ENCODE measurements around the gene RUNX1. TPM values are rescaled to one million over a fixed set of nuclear protein-coding genes. Genes with fewer than 3 reads are reported as not detected.

Gene RUNX1
- total and polyA plus RNA-seq, 2 experiments from 2014 or later, result 0.12 TPM; not detected in 1

DNA sequence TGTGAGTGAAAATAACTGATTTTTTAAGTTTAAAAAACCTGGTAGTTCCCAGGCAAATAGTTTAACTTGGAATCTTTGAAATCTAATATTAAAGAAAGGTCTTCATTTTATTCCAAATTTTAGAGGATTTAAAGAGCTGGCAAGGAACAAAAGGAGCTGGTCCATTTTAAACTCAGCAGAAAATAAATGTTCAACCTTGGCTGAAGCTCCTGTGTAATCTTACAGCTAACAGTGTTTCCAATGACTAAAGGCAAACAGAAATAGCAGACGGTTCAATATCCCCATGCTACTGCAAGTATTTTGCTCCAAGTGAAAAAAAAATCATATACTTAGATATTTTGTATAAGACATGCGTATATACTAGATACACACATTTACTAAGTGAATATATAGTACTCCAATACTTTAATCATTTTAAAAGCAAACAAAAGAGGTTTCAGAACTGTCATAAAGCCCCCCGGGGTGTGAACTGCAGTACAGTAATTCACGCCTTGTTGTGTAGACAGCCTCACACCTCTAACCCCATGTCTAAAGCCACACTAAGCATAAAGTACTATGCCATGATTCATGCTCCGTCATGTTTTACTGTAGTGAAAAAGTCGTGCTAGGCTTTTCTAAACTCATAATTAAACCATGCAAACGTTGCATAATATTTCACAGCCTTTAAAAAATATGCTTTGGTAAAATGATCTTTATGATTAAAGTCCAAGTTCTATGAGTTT lies 248.1 kb downstream of the RUNX1 start:
- Histone ChIP-seq H3K9me3 (ENCODE audit: low read depth) (no peaks in the 10 kb centered on the region), H3K4me1 (ENCODE audit: low read depth) (no peaks in the 10 kb centered on the region), H3K36me3 (no peaks in the 10 kb centered on the region), H3K27ac (no peak overlapping the region), H3K4me3 (no peak overlapping the region), H3K27me3 (peaks cover 27% of the 10 kb centered on the region)
- peak in 1 of 2 donors; percentile 46 for DNase-seq (ENCODE audit: low read depth in 1 of 2, low spot score in 1 of 2)
- TF ChIP-seq, protein P1, sequence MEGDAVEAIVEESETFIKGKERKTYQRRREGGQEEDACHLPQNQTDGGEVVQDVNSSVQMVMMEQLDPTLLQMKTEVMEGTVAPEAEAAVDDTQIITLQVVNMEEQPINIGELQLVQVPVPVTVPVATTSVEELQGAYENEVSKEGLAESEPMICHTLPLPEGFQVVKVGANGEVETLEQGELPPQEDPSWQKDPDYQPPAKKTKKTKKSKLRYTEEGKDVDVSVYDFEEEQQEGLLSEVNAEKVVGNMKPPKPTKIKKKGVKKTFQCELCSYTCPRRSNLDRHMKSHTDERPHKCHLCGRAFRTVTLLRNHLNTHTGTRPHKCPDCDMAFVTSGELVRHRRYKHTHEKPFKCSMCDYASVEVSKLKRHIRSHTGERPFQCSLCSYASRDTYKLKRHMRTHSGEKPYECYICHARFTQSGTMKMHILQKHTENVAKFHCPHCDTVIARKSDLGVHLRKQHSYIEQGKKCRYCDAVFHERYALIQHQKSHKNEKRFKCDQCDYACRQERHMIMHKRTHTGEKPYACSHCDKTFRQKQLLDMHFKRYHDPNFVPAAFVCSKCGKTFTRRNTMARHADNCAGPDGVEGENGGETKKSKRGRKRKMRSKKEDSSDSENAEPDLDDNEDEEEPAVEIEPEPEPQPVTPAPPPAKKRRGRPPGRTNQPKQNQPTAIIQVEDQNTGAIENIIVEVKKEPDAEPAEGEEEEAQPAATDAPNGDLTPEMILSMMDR (IDR thresholded peaks at IDR 0.05; ENCODE audit: low read depth, low read length), result no peak

DNA sequence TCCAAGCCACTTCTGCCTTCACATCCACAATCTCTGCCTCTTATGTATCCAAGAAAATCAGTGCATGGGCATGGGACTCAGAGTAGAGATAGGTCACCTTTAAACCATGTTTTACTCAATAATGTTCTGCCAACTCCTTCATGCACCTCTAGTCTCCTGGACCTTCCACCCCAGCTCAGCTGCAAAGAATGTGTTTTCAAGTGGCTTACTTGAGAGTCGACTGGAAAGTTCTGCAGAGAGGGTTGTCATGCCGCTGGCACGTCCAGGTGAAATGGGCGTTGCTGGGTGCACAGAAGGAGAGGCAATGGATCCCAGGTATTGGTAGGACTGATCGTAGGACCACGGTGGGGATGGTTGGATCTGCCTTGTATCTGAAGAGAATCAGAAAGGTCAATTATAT lies 250.0 kb downstream of the RUNX1 start:
- TF ChIP-seq, protein P1 (IDR thresholded peaks at IDR 0.05; ENCODE audit: low read depth, low read length), result no peak
- Histone ChIP-seq H3K4me3 (no peak overlapping the region), H3K9me3 (ENCODE audit: low read depth) (no peaks in the 10 kb centered on the region), H3K27ac (no peak overlapping the region), H3K36me3 (no peaks in the 10 kb centered on the region), H3K4me1 (ENCODE audit: low read depth) (no peaks in the 10 kb centered on the region), H3K27me3 (peaks cover 27% of the 10 kb centered on the region)
- DNase-seq (ENCODE audit: low read depth in 1 of 2, low spot score in 1 of 2), result no peak

DNA sequence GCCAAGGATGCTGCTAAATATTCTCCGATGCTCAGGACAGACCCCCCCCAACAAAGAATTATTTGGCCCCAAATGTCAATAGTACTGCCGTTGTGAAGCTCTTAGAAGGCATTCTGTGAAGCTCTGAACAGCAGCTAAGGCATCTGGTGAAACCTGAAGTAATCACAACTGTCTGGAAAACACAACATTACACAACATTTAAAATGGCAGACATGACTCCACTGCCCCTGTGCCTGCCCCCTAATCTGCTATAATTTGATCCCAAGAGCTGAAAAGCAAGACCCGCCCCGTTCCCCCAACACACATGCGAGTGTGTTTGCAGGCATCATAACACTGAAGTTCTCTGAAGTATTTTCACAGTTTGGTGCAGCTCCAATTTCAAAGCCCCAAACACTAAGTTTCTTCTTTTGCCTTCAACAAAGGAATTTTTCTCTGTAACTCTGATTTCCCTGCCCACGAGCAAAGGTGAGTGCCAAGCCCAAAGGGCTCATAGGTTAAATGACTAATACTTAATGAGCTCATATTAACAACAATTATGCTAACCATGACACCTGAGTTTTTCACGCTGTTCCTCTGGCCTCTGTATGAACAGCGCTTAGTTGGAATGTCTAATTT lies 251.1 kb downstream of the RUNX1 start:
- Histone ChIP-seq H3K9me3 (ENCODE audit: low read depth) (no peaks in the 10 kb centered on the region), H3K36me3 (no peaks in the 10 kb centered on the region), H3K27ac (no peak overlapping the region), H3K4me1 (ENCODE audit: low read depth) (no peaks in the 10 kb centered on the region), H3K4me3 (no peak overlapping the region), H3K27me3 (peaks cover 27% of the 10 kb centered on the region)
- TF ChIP-seq, protein P1 (IDR thresholded peaks at IDR 0.05; ENCODE audit: low read depth, low read length), result no peak
- DNase-seq (ENCODE audit: low read depth in 1 of 2, low spot score in 1 of 2), result no peak

DNA sequence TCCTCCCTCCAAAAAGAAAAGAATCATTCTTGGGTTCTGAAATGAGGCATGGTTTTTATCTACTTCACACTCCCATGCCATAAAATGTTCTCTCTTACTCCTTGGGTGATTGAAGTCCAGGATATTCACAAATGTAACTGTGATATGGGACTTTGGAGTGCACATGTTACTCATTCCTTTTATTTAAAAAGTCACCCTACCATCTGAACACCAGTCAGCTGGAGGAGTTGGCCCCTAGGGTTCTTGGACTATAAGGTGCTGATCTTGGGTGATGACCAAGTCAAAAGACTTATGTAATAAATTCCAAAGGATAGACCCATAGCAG lies 251.9 kb downstream of the RUNX1 start:
- TF ChIP-seq, protein P1 (IDR thresholded peaks at IDR 0.05; ENCODE audit: low read depth, low read length), result no peak
- no peaks in the 10 kb centered on the region for H3K36me3 ChIP-seq
- no peaks in the 10 kb centered on the region for H3K4me1 ChIP-seq (ENCODE audit: low read depth)
- no peak overlapping the region for H3K27ac ChIP-seq
- H3K9me3 ChIP-seq (ENCODE audit: low read depth), result no peaks in the 10 kb centered on the region
- no peak overlapping the region for H3K4me3 ChIP-seq
- peaks cover 23% of the 10 kb centered on the region for H3K27me3 ChIP-seq
- no peak for DNase-seq (ENCODE audit: low read depth in 1 of 2, low spot score in 1 of 2)

DNA sequence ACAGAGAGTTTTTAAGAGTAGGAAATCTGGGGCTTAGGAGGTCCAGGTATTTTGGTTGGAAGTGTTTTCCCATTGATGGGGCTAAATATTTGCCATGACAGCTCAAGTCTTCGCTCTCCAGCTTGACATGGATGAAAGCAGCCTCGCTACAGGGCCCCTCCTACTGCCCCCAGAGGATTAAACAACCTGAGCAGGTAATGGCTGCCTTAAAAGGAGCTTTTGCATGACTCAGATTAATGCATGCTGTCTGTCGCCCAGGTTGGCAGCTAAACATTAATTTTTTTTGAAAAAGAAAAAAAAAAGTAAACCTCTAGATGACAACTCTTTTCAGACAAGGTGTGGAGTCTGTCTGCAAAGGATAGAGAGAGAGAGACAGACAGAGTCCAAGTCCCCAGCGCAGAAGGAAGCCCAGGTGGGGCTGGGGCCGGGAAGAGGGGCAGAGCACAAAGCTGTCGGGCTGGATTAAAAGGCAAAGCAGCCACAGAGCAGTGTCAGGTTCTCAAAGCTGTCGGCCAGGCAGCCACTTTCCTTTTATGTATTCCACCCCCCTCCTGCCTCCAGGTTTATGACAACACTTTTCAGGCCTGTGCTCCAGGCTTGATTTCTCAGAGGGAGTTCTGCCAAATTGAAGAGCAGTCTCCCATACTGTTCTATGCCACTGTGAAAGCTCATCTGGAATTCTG lies 252.4 kb downstream of the RUNX1 start:
- no peaks in the 10 kb centered on the region for H3K9me3 ChIP-seq (ENCODE audit: low read depth)
- H3K4me1 ChIP-seq (ENCODE audit: low read depth), result no peaks in the 10 kb centered on the region
- no peaks in the 10 kb centered on the region for H3K36me3 ChIP-seq
- TF ChIP-seq, protein P1 (IDR thresholded peaks at IDR 0.05; ENCODE audit: low read depth, low read length), result no peak
- no peak overlapping the region for H3K4me3 ChIP-seq
- H3K27me3 ChIP-seq, result peaks cover 22% of the 10 kb centered on the region
- no peak overlapping the region for H3K27ac ChIP-seq
- DNase-seq (ENCODE audit: low read depth in 1 of 2, low spot score in 1 of 2), result peak in 1 of 2 donors; percentile 43

Measured in cardiac muscle cell (in vitro differentiated cells and primary cell).